ENCODE measurements around the gene LEAP2.

DNA sequence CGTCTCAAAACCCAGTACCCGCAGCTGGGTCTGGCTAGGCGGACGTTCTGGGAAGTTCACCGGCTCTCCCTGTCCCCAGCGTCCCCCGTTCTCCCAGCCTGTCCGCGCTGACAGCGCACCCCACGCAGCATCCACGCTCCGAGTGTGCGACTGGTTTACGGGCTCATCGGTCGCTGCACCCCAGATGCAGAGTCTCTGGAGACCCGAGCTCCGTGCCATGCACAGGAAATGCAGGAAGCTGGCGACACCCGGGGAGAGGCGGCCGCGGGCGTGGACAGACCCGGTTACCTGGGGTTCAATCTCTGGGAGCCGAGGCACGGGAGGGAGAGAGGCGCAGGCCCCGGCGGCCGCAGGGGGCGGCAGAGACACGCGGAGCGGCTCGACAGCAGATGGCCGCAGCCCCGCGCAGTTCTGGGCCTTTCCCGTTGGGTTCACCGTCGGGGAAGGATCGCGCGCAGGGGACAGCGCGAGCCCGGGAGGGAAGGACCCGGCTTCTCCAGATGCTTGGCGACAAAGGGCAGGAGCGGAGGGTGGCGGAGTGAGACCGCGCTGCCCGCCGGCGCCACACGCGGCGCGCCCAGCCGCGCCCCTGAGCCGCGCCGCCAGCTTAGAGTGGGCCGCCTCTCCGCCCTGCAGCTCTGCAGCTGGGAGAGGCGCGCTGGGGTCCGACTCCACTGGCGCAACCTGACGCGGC lies 43.6 kb upstream of the LEAP2 start:
- TF ChIP-seq, protein P1, sequence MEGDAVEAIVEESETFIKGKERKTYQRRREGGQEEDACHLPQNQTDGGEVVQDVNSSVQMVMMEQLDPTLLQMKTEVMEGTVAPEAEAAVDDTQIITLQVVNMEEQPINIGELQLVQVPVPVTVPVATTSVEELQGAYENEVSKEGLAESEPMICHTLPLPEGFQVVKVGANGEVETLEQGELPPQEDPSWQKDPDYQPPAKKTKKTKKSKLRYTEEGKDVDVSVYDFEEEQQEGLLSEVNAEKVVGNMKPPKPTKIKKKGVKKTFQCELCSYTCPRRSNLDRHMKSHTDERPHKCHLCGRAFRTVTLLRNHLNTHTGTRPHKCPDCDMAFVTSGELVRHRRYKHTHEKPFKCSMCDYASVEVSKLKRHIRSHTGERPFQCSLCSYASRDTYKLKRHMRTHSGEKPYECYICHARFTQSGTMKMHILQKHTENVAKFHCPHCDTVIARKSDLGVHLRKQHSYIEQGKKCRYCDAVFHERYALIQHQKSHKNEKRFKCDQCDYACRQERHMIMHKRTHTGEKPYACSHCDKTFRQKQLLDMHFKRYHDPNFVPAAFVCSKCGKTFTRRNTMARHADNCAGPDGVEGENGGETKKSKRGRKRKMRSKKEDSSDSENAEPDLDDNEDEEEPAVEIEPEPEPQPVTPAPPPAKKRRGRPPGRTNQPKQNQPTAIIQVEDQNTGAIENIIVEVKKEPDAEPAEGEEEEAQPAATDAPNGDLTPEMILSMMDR (IDR thresholded peaks at IDR 0.05) = peak; percentile 86 to 94 (median 90)
- TF ChIP-seq POLR2A (IDR thresholded peaks at IDR 0.05) = no peak

All from prostate gland (tissue), 2 donors.